HG03571 (cell line): Measurements from ENCODE around the gene ANKRD65.
A peak's percentile ranks its signal among the peaks of the same experiment; 100 is the strongest.
"Not testable (repeated sequence)": the region's sequence is repeated elsewhere in the genome, so short reads cannot be mapped to it uniquely, and the experiment has no call there.

Experiments used
- ATAC-seq: cut with Tn5 transposase; IDR thresholded peaks from one replicate; pipeline ENCODE4 v1.9.1; 2021; ENCODE audit not compliant: unreplicated experiment

ANKRD65 gene

DNA sequence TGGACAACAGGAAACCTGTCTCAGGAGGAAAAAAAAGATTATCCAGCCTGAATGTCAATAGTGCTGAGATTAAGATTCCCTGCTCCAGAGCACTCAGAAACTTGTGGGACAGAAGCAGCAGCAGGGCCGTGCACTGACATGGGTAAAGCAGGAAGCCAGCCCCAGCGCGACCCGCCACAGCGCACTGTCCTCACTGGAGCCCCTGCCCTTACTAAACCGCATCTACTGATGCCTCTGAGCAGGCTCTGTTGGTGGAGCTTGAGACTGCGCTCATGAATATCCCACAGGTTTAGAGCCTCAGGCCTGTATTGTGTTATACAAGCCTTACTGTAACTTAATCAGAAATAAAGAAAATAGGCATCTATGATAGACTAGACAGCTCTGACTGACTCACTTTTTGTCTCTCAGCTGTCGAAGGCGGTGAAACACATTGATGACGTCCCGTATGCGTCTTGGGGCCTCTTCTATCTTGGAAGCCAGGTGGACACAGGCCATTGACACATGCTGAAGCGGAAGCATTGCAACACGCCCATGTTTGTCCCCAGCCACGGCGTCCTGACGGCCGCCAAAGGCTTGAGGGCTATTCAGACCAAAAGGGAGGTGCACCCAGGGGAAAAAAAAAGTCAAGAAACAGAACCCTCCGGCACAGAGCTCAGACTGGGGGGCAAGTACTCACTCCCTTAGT lies 23.1 kb downstream of the ANKRD65 start:
- ATAC-seq: no peak

DNA sequence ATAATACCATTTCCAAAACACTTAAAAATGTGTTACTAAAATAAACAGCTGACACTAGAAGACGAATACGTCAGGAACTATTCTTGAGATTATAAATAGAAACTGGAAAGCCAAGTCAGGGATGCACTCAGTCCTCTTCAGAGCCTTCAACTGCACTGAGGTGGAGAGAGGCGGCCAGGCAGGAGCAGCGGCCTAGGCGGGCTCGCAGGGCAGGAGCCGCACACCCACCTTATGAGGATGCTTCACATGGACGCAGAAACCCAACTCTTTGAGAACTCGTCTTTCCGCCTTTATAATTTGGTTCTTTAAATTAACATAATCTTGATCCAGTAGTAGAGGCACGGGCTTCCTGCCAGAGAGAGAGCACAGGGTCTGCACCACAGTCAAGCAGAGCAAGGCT lies 25.9 kb downstream of the ANKRD65 start:
- ATAC-seq: no peak

DNA sequence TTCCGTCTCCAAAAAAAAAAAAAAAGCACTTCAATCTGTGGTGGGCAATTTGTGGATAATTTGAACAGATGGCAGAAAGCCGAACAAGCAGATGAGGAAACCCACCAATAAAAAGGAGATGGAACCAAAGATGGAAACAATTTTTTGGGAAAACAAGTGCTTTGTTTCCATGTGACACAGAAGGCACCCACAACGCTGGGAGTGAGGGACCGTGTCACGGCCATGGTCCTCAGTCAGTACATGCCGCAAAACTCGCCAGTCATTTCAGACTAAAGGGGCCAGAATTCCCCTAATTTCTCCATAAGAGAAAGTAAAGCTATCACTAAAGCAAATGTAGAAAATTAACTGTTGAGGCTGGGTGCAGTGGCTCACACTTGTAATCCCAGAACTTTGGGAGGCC lies 27.0 kb downstream of the ANKRD65 start:
- ATAC-seq: no peak

DNA sequence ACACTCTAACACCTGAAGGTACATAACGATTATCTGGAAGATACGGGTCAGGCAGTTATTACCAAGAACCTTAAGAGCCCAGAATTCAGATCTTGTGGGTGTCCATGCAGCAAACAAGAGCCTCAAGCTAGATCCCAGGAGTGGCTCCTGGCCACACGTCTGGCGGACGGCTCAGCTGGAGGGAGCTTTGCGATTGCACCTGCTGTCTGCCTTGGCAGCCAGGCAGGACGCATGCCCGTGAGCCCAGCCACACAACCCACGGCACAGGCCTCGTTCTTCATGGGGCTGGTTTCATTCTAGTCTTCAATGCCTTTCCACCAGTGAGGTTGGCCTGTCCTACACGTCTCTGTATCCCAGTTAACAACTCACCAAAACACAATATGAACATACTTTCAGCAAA lies 27.6 kb downstream of the ANKRD65 start:
- ATAC-seq: no peak

DNA sequence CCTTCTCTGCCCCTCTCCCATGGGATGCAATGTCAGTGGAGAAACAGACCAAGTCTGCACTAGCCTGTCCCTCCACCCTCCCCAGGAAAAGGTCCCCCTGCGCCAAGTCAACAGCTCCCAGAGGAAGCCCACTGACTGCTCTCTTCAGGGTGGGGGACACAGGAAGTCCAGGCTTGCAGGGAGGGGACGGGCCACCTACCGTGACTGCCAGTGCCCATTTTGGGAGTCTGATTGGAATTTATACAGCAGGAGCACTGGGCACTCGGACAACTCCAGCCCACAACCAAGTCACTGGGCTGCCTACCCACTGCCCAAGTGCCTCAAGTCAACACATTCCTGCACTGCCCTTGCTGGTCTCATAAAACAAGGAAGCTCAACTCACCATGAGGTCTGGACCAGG lies 28.1 kb downstream of the ANKRD65 start:
- ATAC-seq: no peak

DNA sequence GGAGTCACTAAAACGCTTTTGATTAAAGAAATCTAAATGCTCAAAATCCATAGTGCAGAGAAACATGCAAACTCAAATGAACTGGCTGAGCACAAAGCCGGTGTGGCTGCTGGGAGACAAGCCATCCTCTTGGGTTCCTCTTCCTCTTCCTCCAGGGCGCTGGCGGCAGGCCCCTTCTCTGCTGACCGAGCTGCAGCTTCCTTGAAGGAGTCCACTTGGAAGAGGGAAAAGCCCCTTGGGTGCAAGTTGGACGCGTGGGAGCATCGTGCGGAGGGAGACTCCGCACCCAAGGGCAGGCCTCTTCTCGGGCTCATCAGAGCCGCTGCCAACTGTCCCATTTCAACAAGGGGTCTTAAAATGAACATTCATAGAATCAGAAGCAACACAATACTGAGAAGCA lies 29.9 kb downstream of the ANKRD65 start:
- ATAC-seq: no peak

DNA sequence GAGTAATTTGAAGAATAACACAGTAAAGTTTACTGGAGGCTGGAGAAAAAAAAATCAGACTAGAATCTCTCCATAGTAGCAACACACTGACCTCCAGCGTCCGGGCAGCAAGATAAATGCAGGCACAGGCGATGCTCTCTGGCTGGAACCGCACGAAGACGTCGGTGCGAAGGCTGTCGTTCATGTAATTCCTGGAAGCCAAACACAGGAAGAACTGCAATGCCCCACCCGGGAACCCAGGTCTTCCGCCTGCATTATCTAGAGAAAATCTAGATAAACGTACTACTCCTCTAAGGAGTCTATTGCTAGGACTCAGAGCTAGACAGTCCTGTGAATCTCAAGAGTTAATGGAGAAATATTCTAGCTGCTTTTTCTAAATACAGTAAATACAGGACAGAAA lies 30.4 kb downstream of the ANKRD65 start:
- ATAC-seq: no peak

DNA sequence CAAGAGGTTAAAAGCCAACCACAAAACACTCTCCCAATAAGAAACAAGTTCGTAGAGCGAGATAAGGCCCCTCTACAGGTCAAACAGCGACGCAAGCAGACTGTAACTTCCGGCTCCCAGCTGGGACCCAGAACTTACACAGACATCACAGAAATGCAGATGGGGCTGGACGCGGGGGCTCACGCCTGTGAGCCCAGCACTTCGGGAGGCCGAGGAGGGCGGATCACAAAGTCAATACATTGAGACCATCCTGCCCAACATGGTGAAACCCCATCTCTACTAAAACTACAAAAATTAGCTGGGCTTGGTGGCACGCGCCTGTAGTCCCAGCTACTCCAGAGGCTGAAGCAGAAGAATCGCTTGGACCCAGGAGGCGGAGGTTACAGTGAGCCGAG lies 33.0 kb downstream of the ANKRD65 start:
- ATAC-seq: no peak

DNA sequence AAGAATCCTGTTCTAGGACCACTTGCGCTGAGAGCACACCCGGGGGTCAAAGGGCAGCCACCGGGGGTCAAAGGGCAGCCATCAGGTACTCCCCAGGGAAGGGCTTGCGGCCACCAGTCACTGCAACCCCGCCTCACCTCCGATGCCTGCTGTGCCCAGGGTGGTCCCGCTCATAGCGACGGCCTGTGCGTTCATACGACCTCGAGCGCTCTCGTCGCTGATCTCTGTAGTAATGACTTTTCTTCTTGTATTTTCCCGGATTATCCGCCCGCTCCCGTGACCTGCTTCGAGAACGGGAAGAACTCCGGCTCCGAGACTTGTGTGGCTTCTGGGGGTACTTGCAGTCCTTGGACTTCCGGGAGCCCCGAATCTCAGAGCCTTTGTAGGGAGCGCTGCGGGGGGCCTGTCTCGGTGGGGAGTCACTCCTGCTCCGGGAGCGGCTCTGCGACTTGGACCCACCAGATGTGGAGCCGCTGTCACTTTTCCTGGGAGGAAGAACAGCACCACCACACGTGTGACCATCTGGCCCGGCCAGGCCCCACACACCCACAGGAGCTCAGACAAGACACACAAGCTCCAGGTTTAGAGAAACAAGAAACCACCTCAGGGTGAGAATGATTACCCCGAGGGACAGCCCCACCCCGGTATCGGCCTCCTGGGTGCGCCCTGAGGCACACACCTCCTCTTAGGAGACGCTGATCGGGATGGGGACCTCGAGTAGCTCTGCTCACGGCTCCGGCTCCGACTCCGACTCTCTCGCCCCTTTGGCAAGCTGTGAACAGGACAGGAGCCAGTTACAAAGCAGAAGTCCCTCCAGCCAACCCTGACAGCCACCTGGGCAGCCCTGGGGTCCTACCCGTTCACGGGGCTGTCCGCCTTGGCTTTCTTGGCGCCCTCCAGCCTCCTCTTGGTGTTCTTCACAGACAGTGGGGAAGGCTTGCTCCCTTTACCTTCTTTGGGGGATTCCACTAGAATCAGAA lies 33.7 kb downstream of the ANKRD65 start:
- ATAC-seq: no peak

DNA sequence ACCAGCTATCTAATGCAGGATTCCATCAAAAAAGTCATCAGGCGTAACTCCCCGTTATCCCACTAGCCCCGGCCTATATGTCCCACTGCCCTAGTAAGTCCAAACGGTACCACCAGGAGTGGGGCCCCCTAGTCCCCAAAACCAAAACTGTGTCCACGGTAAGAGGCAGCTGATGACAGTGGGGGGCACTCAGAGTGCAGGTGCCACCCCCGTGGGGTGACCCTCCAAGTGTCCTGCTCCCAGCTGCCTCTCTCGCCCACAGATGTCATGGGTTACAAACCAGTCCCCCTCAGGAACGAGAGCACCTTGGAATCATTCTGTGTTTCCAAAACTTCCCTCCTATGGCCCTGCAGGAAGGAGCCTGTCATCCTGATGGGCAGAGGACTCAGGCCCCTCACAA lies 35.1 kb downstream of the ANKRD65 start:
- ATAC-seq: no peak

DNA sequence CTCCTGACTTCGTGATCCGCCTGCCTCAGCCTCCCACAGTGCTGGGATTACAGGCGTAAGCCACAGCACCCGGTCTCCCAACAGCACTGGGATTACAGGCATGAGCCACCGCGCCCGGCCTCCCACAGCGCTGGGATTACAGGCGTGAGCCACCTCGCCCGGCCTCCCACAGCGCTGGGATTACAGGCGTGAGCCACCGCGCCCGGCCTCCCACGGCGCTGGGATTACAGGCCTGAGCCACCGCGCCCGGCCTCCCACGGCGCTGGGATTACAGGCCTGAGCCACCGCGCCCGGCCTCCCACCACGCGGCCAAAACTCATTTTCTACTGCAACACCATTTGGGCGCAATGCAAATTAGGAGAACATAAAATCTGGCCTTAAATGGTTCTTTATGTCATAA lies 35.7 kb downstream of the ANKRD65 start:
- not testable (repeated sequence) for ATAC-seq

DNA sequence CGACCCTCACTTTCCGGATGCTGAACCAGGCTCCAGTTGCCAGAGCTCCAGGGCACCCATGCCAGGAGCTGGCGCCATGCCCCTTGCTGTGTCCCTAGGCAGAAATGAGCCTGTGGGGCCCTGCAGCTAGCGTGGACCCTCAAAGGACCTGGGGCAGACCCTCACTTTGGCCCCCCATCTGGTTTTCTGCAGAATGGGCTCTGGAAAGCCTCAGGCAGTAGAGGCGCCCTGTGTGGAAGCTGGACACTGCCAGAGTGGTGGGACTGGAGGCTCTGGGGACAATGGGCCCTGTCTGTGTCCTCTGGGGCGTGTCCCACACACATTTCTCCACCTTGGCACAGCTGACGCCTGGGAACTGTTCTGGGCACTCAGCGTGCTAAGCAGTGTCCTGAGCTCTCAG lies 39.8 kb downstream of the ANKRD65 start:
- no peak for ATAC-seq

DNA sequence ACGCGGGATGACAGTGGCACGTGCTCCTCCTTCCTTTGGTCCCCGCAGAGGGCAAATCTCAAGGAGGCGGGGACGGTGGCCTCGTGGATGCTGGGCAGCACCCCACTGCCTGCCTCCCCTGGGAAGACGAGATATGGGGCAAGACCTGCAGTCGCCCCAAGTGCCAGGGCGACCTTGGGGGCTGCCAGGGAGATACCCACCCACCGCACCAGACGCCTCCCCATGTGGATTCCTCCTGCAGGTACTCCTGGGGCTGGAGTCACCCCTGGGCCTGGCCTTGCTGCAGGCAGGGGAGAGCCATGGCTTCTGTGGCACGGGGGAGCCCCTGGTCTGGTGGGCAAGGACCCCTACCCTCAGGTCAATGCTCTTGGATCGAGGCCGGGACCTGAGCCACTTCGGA lies 40.2 kb downstream of the ANKRD65 start:
- ATAC-seq: no peak

DNA sequence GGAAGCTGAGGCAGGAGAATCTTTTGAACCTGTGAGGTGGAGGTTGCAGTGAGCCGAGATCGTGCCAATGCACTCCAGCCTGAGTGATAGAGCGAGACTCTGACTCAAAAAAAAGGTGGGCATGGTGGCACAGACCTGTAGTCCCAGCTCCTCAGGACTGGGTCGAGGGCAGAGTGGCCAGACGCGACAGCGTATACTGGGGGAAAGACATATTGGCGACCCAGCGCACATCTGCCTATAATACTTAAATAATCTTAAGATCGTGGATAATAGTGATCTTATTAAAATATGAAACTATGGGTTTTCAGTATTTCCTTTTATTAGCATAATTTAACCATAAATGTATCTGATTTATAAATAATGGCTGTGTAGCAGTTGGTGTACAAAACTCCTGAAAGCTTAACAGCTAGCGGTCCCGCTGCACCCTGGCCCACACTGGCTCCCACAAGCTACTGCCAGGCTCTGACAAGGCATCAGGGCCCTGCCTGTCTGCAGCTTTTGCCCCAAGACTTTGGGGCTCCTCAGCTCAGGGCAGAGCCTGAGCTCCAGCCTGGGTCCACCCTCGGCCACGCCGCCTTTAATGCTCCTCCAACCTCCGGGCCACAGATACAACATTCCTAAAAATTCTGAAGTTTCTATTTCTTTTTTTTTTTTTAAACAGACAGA lies 43.4 kb downstream of the ANKRD65 start:
- ATAC-seq: no peak

DNA sequence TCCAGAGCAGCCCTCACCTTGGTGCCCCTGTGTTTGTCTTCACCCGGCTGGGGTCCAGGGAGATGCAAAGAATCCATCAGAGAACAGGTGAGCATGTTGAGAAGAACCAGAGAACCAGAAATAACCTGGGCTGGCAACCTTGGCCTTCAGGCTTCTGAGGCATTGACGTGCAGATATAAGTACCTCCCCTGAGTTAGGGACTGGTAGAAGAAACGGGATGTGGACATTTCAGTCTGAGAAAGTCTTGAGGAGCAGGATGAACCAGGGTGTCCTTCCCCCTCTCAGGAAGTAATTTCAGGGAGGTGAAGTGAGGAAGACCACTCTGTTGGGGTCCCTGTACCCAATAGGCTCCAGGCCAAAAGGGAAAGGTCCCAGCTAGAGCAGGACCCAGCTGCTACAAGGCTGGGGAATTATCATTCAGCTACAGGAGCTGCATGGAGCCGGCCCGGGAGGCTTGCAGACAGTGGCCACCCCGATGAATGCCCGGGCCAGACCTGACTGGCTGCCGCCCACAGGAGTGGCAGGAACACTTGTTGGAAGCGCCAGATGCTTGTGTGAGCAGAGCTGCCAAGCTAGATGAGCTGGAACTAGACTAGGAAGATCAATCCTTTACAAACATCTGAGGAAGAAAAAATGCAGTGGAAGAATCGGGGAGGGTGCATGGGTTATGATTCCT lies 44.4 kb downstream of the ANKRD65 start:
- ATAC-seq: no peak

DNA sequence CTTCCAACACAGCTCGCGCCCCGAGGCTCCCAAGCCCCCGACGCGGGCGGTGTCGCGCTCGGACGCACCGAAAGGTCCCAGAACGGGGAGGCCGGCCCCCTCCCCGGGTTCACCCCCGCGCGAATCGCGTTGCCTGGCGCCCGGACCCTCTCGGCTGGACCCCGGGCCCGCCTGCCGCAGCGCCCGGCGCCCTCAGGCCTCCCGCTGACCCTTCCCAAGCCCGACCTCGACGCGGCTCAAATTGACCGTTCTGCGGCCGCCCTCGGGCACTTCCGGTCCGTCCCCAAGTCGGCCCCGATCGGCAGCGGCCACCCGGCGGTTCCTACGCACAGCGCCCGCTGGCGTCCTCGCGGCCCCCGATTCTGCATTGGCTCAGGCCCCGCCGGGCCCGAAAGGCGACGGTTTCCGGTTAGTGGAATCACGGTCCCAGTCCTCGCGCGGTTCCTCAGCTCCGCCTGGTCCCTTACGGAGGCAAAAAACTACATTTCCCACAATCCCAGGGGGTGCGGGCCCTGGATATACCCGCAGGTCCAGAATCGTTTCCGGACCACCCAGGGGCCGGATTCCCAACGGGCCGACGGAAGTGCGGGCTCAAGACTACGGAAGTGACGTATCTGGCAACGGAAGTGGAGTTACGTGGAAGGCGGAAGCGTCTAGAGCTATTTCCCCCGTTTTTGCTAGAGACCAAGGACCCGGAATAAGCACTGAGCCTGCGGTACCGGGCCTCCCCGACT lies 46.0 kb downstream of the ANKRD65 start, which contains the start of gene AURKAIP1:
Gene AURKAIP1, minus strand, starts transcription at position 279 of the 734 bp plus-strand sequence. CDS start 451 bp downstream, outside the sequence.
- peak; percentile 78 for ATAC-seq

DNA sequence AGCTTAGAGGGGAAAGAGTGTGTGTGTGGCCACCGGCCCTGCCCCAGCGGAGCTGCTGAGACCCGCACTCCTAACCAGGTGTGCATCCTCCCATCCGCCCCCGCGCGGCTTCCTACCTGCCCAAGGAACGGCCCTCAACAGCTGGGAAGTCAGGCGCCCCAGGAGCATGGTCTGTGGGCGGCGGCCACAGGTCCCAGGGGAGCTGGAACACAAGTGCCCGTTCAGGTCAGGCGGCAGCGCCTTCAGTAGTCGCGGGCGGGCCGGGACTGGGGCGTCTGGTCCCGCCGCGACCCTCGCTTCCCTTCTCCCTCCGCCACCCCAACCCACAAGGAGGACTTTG lies 46.5 kb downstream of the ANKRD65 start:
- peak; percentile 1 for ATAC-seq

DNA sequence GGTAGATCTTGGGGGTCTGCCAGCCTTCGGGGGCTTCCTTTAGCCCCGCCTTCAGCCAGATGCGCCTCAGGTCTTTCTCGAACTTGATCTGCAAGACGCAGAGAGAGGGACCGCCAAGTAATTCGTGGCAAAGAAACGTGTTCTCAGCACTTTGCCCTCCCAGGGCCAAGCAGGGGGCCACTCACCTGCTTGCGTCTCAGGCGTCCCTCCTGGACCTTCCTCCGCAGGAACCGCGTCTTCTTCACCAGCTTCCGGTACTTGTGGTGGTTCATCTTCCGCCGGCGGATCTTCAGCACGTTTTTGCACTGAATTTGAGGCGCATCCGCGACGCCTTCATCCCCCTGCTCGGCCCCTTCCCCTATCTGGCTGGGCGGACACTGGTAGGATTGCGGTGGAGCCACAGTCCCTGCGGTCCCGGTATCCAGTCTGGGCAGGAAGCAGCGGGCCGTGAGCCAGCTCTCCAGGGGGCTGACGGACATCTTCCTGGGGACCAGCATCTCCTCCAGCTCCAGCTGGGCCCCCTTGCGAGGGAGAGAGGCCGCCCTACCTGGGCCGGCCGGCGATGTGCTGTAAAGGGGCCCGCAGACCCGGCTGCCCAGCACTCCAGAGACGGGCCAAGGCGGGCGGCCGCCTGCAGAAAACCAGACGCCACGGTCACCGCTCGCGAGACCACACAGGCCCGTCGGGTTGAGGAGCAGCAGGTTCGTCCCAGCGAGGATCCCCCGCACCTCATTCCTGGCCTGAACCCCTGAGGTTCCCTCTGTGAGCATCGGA lies 47.1 kb downstream of the ANKRD65 start:
- ATAC-seq: no peak

DNA sequence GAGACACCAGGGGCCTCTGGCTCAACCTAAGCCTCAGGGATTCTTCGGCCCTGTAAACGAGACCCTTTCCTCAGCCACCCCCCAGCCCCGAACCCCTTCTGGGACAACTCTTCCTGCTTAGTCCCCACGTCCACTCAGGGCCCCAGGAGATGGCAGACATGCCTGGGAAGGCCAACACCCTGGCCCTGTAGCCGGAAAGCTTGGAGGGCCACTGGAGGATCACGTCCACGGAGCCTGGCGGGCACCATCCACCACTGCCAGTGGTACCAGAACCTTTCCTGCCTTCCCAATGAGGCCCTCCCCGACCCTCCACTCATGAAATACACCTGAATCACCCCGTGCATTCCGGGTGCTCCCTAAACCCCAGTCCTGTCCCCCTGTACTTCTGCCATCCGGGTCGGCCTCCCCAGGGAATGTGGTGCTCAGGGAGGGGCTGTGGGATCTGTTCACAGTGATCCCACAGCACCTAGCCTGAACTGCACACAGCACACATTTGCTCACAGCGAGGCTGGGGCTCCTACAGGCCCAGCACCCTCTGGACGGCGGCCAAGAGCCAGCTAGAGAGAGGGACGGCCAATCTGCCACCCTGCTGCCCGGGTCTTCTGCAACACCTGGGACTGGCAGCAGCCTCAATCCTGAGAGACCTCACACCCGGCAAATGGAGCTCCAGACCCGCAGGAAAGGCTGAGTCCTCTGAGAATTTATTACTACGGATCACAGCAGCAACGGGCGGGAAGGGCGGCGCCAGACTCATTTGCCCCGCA lies 47.8 kb downstream of the ANKRD65 start:
- ATAC-seq: no peak
